Midbrain (tissue), 1 donor: ENCODE data around the gene TXNIP.
"Not testable (repeated sequence)": the region's sequence is repeated elsewhere in the genome, so short reads cannot be mapped to it uniquely, and the experiment has no call there.

ENCODE experiments used
- DNase-seq: peaks from one replicate; lab custom pipeline; 2025; lab: John Stamatoyannopoulos, UW

The TXNIP gene

GRCh38 chr1:145996433-145997015 is at the start of gene TXNIP:
TSS of gene TXNIP (minus strand) at chr1:145996579. CDS start at chr1:145996266, 313 bp downstream.
- DNase-seq = peak; percentile 100

GRCh38 chr1:146039844-146040194 is 43.4 kb upstream of the TXNIP start:
- DNase-seq = peak; percentile 37

GRCh38 chr1:146036965-146037646 is 40.7 kb upstream of the TXNIP start:
- peak; percentile 94 for DNase-seq

GRCh38 chr1:146036241-146036964 is 40.0 kb upstream of the TXNIP start:
- DNase-seq = no peak

GRCh38 chr1:146035048-146035423 is 38.7 kb upstream of the TXNIP start:
- DNase-seq = peak; percentile 18

- DNase-seq = peak; percentile 66
Observed at GRCh38 chr1:146032631-146033219, 36.3 kb upstream of the TXNIP start.

DNA sequence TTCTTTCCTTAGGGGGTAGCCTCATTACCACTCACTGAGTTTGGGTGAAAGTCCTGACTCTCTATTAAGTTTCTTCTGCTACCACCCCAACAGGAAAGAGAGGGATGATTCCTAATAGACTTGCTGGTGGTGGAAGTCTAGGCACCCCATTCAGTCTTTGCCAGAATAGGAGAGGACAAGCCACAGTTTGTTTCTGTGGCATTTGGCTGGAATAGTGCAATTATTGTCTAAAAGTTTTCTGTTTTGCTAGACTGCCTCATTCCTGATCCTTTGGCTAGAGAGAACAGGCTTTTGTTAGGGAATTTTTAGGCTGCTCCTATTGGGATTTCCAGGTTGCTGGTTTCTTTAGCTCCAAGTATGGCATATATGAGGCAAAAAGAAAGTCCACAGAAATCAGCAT is 35.1 kb upstream of the TXNIP start:
- DNase-seq = peak; percentile 53

DNA sequence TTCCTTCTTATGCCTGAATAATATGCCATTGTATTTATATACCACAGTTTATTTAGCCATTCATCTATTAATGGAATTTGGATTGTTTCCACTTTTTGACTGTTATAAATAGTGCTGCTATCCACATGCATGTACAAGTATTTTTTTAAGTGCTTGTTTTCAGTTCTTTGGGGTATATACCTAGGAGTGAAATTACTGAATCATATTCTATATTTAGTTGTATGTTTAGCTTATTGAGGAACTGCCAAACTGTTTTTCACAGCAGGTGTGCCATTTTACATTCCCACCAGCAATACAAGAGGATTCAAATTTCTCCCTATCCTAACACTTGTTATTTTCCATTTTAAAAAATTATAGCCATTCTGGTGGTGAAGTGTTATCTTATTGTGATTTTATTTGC is 32.7 kb upstream of the TXNIP start:
- no peak for DNase-seq

DNA sequence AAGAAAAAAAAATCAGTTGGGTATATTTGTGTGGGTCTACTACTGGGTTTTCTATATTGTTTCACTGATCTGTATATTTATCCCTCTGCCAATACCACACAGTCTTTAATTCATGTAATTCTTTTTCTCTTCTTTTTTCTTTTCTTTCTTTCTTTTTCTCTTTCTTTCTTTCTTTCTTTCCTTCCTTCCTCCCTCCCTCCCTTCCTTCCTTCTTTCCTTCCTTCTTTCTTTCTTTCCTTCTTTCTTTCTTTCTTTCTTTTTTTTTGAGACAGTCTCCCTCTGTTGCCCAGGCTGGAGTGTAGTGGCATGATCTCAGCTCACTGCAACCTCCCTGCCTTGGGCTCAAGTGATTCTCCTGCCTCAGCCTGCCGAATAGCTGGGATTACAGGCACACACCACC is 30.3 kb upstream of the TXNIP start:
- not testable (repeated sequence) for DNase-seq

DNA sequence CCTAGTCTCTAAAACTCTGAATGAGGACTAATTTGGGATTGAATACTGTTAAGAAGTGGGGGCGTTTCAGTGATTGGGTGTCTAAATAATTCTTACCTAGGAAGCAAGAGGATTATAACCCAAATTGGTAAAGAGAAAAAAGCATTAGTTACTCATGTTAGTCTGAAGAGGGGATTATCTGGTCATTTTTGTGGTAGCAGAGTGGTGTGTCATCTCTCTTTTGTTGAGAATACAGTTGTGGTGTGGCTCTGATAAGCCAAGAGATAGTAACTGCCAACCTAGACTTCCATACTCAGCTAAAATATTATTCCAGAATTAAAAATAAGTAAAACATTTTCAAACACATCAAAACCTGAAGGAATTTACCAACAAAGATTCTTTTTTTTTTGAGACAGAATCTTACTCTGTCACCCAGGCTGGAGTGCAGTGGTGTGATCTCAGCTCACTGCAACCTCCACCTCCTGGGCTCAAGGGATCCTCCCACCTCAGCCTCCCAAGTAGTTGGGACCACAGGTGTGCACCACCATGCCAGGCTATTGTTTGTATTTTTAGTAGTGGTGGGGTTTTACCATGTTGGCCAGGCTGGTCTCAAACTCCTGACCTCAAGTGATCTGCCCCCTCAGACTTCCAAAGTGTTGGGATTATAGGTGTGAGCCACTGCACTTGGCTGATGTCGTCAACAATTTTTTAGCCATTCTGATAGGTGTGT is 29.6 kb upstream of the TXNIP start:
- DNase-seq = not testable (repeated sequence)

DNA sequence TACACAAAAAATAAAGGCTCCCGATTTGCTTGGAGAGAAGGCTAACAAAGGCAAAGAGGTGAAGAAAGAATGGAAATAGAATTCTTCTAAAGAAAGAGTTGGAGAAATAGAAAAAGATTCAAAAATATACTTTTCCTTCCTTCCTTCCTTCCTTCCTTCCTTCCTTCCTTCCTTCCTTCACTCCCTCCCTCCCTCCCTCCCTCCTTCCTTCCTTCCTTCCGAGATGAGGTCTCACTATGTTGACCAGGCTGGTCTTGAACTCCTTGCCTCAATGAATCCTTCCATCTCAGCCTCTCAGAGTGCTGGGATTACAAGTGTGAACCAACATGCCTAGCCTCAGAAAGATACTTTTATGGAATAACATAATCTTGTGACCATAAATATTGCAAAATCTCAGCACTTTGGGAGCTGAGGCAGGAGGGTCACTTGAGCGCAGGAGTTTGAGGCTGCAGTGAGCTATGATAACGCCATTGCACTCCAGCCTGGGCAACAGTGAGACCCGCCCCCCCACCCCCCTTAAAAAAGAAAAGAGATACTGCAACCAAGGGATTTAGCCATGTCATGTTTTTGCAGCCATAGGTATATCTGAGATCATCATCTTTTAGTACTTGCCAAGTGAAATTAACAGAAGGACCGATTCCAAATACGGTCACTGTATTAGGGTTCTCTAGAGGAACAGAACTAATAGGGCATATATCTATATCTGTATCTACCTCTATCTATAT is 26.2 kb upstream of the TXNIP start:
- DNase-seq = no peak

DNA sequence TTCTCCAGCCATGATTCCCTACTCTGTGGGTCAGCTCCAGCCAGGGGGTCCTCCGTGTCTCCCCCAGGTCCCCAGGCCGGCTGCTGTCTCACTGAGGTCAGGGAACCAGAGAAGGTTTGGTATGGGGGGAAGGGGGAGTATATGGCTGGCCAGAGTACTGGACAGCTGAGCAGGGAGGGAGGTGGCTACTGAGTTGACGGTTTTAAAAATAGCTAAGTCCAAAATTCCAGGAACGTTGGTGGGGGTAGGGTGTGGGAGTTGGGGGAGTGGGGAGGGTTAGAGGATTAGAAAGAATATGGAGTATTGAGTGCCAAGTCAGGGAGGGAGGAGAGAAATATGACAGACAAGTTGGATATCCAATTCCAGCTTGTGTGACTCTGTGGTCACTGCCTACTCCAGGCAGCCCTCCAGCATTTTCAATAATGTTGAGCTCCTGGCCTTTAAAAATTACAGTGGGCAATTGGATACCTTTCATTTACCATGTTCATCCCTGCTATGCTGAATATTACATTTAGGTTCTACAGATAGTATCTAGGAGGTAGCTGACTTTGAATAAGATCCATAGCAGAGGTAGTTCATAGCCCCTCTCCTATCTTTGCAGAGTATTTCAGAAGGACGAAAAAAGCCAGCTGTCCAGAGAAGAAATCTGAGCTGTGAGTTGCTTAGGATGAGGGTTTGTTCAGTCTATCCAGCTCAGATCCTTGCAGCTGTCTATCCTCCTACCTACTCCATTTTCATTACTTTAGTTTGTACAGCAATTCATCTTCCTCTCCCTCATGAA is 25.4 kb upstream of the TXNIP start, which contains the start of gene HJV:
HJV (minus strand) TSS at position 114 of the 781 bp plus-strand sequence. CDS start 1,504 bp downstream, outside the sequence.
- no peak for DNase-seq

DNA sequence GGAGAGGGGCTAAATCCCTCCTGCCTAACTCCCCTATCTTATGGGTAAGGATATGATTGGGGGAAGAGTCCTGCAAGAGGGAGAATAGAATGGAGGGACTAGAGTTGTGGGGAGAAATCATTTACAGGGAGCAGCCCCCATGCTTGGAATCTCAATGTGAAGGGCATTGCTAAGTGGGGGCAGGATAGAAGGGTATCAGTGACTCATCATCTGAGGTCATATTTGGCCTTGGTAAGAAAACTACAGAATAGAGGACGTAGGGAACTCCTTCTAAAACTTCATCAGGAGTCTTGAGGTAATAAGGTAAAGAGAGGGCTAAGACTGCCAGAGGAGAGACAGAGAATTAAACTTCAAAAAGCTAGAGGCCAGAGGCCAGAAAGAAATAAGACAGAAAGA is 24.7 kb upstream of the TXNIP start:
- DNase-seq = no peak

DNA sequence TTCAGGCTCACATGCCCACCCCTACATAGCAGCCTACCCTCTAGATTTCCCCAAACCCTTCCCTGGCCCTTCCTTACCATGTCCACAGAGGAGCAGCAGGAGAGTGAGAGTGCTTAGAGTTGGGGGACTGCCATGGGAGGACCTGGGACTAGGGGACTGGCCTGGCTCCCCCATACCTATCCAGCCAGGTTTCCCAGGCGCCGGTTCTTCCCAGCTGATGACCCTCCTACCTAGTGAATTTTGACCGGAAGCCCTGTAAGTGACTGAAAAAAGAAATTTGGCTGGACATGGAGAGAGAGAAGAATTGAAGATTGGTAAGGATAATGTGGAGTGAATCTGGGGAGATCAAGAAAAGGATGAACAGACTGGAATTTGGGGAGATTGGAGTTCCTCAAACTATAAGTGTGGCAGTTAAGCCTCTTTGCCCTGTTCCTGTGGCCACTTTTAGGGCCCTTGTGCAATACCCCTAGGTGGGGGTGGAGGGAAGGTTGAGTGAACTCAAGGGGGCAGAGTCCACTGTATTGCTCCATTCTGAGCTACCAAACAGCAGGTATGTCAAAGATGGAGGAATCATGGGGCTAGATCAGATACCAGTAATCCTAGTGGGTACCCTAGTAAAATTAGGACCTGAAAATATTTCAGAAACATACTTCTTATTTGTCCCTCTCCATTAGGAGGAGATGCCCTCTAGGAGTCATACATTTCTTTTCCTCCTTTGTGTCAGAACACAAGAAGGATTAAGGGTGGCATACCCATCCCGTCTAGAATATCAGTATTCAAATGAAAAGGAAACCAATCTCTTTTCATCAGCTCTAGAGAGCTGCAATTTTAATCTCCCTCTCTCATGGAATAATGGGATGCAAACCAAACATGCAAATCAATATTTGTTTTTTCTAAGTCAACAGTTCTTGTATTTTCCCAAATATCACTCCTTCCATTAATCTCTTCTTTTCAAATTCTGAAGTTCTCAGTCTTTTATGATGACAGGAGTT is 24.0 kb upstream of the TXNIP start:
- DNase-seq = no peak

DNA sequence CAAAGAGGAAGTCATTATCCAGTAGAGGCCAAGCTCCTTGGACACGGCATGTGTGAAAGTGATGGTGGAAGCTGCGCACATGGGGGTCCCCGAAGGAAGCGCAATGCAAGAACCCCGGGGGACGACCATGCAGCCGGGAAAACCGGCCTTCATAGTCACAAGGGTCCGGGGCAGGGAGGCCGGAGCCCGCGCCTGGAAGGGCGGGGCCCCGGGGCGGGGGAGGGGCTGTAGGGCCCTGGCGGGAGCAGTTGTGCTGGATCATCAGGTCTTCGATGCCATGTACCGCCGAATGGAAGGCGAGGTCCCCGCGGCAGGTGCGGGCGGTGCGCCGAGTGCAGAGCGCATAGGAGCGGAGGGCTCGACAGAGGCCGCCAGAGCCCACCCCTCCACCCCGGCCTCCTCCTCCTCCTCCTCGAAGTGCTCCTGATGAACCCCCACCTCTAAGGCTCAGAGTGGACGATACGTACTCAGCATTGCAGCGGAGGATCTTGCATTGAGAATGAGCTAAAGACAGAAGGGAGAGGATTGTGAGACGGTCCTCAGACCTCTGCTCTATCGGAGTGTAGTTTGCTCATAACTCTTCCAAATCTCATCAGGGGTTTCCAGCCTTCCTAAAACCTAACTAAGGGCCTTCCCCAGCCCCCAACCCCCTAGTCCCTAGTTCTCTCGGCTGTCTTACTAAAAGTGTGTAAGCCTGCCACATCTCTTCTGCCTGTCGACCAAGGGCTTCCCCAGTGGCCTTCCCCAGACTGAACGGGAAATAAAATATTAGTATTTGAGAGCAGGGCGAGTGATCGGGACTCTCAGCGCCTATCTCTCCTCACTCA is 23.1 kb upstream of the TXNIP start:
- no peak for DNase-seq

DNA sequence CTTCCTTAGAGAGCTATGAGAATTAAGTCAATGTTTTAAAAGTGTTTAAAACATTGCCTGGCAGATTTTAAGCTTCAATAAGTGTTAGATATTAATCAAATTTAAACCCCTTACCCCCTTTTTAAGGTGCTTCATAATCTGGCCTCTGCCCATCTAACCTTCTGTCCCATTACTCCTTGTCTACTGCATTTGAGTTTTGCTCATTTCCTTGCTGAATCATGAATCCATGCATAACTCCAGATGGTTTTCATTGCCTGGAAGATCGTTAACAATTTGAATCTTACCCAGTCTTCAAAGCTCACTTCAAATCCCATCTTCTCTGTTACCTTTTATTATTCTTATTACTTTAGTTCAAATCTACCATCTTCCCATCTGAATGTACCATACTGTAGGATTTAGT is 20.5 kb upstream of the TXNIP start:
- DNase-seq = no peak

DNA sequence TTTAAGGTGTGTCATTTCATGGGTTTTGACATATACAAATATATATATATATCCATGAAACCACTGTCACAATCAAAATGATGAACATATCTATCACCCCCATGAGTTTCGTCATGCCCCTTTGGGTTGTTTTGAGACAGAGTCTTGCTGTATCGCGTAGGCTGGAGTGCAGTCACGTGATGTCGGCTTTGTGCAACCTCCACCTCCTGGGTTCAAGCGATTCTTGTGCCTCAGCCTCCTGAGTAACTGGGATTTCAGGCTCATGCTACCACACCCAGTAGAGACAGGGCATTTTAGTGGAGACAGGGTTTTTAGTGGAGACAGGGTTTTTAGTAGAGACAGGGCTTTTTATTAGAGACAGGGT is 17.2 kb upstream of the TXNIP start:
- no peak for DNase-seq

GRCh38 chr1:146012703-146013558 is 16.6 kb upstream of the TXNIP start:
- peak; percentile 77 for DNase-seq
